WTC11 (cell line): ENCODE results near the gene P4HB. TPM values are rescaled to one million over a fixed set of nuclear protein-coding genes. Genes with fewer than 3 reads are reported as not detected.
A peak's percentile ranks its signal among the peaks of the same experiment; 100 is the strongest.

Source experiments
- ATF1 ChIP-seq: sonication (generic); formaldehyde crosslinking; IDR thresholded peaks from 2 replicates; pipeline ENCODE4 v1.8.1; 2023; ENCODE audit warnings: mild to moderate bottlenecking, moderate library complexity, missing genetic modification reagents
- CBFB ChIP-seq: sonication (generic); formaldehyde crosslinking; IDR thresholded peaks from 2 replicates; pipeline ENCODE4 v1.8.1; 2022; ENCODE audit warnings: mild to moderate bottlenecking, low read depth, missing genetic modification reagents
- CREB1 ChIP-seq: sonication (generic); formaldehyde crosslinking; IDR thresholded peaks from 2 replicates; pipeline ENCODE4 v1.8.0; 2023; ENCODE audit warnings: mild to moderate bottlenecking, missing genetic modification reagents
- EMX1 ChIP-seq: fragments of 250-450 bp; sonication (Bioruptor Pico); IDR thresholded peaks from 2 replicates; pipeline ENCODE4 v1.8.0; 2021; ENCODE audit warnings: mild to moderate bottlenecking
- ETV6 ChIP-seq: sonication (generic); formaldehyde crosslinking; IDR thresholded peaks from 2 replicates; pipeline ENCODE4 v1.8.1; 2022; ENCODE audit warnings: mild to moderate bottlenecking, missing genetic modification reagents
- GABPB1 ChIP-seq: sonication (generic); formaldehyde crosslinking; IDR thresholded peaks from 2 replicates; pipeline ENCODE4 v1.8.1; 2023; ENCODE audit warnings: mild to moderate bottlenecking, missing genetic modification reagents
- GRHL2 ChIP-seq: fragments of 250-450 bp; sonication (Bioruptor Pico); IDR thresholded peaks from 2 replicates; pipeline ENCODE4 v1.8.0; 2022; ENCODE audit warnings: mild to moderate bottlenecking, moderate library complexity; ENCODE audit not compliant: insufficient replicate concordance, severe bottlenecking
- PRRX2 ChIP-seq: fragments of 250-450 bp; sonication (Bioruptor Pico); IDR thresholded peaks from 2 replicates; pipeline ENCODE4 v1.8.0; 2021; ENCODE audit warnings: mild to moderate bottlenecking
- RORB ChIP-seq: fragments of 250-450 bp; sonication (Bioruptor Pico); IDR thresholded peaks from 2 replicates; pipeline ENCODE4 v1.9.0; 2021; ENCODE audit warnings: mild to moderate bottlenecking
- SMAD3 ChIP-seq: sonication (generic); formaldehyde crosslinking; IDR thresholded peaks from 2 replicates; pipeline ENCODE4 v1.8.0; 2022; ENCODE audit warnings: missing genetic modification reagents, mild to moderate bottlenecking, borderline replicate concordance
- TEAD1 ChIP-seq: sonication (generic); formaldehyde crosslinking; IDR thresholded peaks from 2 replicates; pipeline ENCODE4 v1.8.0; 2022; ENCODE audit warnings: mild to moderate bottlenecking, missing genetic modification reagents
- TEAD4 ChIP-seq: sonication (generic); formaldehyde crosslinking; IDR thresholded peaks from 2 replicates; pipeline ENCODE4 v1.8.0; 2022; ENCODE audit warnings: mild to moderate bottlenecking, missing genetic modification reagents
- TP53 ChIP-seq: sonication (generic); formaldehyde crosslinking; IDR thresholded peaks from 2 replicates; pipeline ENCODE4 v1.8.1; 2023; ENCODE audit warnings: mild to moderate bottlenecking, missing genetic modification reagents
- ZNF121 ChIP-seq: sonication (generic); formaldehyde crosslinking; IDR thresholded peaks from 2 replicates; pipeline ENCODE4 v1.8.0; 2023; ENCODE audit warnings: missing genetic modification reagents
- ZNF263 ChIP-seq: sonication (generic); formaldehyde crosslinking; IDR thresholded peaks from 2 replicates; pipeline ENCODE4 v1.8.1; 2022; ENCODE audit warnings: low read depth, mild to moderate bottlenecking, moderate library complexity, missing genetic modification reagents
- ZNF317 ChIP-seq: sonication (generic); formaldehyde crosslinking; IDR thresholded peaks from 2 replicates; pipeline ENCODE4 v1.8.1; 2023; ENCODE audit warnings: low read depth, mild to moderate bottlenecking, moderate library complexity, missing genetic modification reagents, borderline replicate concordance
- ZNF396 ChIP-seq: fragments of 250-450 bp; sonication (Bioruptor Pico); IDR thresholded peaks from 2 replicates; pipeline ENCODE4 v1.8.0; 2021; ENCODE audit warnings: mild to moderate bottlenecking, moderate library complexity, borderline replicate concordance
- ZNF416 ChIP-seq: fragments of 250-450 bp; sonication (Bioruptor Pico); IDR thresholded peaks from 2 replicates; pipeline ENCODE4 v1.9.0; 2021; ENCODE audit warnings: mild to moderate bottlenecking, inconsistent platforms
- ZNF671 ChIP-seq: fragments of 250-450 bp; sonication (Bioruptor Pico); IDR thresholded peaks from 2 replicates; pipeline ENCODE4 v1.8.0; 2021; ENCODE audit warnings: mild to moderate bottlenecking
- total RNA-seq: library from RNA; stranded (reverse); gene quantifications from 3 replicates; pipeline ENCODE4 v1.2.3, GENCODE V29; 2021
- TF ChIP-seq, protein P1 (sequence below): sonication (generic); formaldehyde crosslinking; conservative IDR thresholded peaks from 2 replicates; pipeline ENCODE4 v1.8.1; 2022; ENCODE audit warnings: mild to moderate bottlenecking, missing genetic modification reagents
- TF ChIP-seq, protein P2 (sequence below): sonication (generic); formaldehyde crosslinking; IDR thresholded peaks from 2 replicates; pipeline ENCODE4 v1.8.1; 2022; ENCODE audit warnings: low read depth, missing genetic modification reagents, borderline replicate concordance
- TF ChIP-seq, protein P3 (sequence below): fragments of 250-450 bp; sonication (Bioruptor Pico); conservative IDR thresholded peaks from 2 replicates; pipeline ENCODE4 v1.9.0; 2021; ENCODE audit warnings: mild to moderate bottlenecking
- TF ChIP-seq, protein P4 (sequence below): sonication (generic); formaldehyde crosslinking; IDR thresholded peaks from 2 replicates; pipeline ENCODE4 v1.8.0; 2022; ENCODE audit warnings: mild to moderate bottlenecking, missing genetic modification reagents
- TF ChIP-seq, protein P5 (sequence below): sonication (generic); formaldehyde crosslinking; IDR thresholded peaks from 2 replicates; pipeline ENCODE4 v1.8.0; 2023; ENCODE audit warnings: missing genetic modification reagents
- TF ChIP-seq, protein P6 (sequence below): sonication (generic); formaldehyde crosslinking; IDR thresholded peaks from 2 replicates; pipeline ENCODE4 v1.8.0; 2022; ENCODE audit warnings: mild to moderate bottlenecking, missing genetic modification reagents
- TF ChIP-seq, protein P7 (sequence below): sonication (generic); formaldehyde crosslinking; IDR thresholded peaks from 2 replicates; pipeline ENCODE4 v1.8.1; 2023; ENCODE audit warnings: mild to moderate bottlenecking, missing genetic modification reagents, moderate library complexity
- TF ChIP-seq, protein P8 (sequence below): fragments of 250-450 bp; sonication (Bioruptor Pico); IDR thresholded peaks from 2 replicates; pipeline ENCODE4 v2.1.2; 2022; ENCODE audit warnings: mild to moderate bottlenecking, moderate library complexity

P4HB gene
- total RNA-seq, 1 experiment from 2014 or later: 380 TPM

DNA sequence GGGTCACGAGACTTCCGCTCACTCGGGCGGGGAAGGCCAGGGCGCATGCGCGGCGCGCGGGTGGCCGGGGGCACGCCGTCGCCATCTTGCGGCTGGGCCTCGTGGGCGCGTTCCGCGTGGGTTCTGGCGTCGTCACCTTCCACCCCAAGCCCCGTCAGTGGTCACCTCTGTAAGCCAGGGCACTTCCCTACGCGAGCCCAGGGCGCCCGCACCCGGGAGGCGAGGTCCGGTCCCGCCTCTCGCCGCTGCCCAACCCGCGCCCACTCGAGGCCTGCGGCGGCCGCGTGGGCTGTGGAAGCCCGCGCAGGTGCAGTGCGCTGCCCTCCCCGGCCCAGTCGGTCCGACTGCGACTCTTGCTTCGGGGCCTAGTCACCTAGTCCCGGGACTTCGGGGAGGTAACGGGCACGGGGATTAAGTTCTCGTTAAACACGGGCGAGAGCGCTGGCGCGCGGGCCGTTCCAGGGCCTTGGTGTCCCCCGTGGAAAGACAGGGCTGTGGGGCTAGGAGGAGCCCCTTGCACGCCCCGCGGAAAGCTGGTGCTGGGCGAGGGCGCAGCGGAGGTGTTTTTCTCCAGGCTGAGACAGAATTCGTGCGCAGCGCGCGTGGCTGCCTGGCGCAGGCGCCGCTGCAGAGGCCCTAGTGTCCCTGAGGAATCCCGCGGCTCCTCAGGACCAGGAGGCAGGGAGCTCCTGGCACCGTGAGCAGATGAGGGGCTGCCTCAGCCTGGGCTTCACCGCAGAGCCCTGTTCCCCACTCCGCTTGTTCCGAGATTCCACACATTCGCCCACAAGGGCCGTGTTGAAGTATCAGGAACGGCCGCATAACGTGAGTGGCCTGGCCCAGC, 11.3 kb upstream of the P4HB start (continued):
- TF ChIP-seq CREB1 (CRISPR knock-in tag) (no peak), TEAD1 (no peak; the same call in 1 of the 2 replicates), EMX1 (CRISPR knock-in tag) (no peak; the same call in none of the 2 replicates), SMAD3 (peak; percentile 85; the same call in 1 of the 2 replicates), ZNF121 (CRISPR knock-in tag) (no peak), GRHL2 (no peak), ATF1 (CRISPR knock-in tag) (peak; percentile 47; the same call in 1 of the 2 replicates), ZNF396 (CRISPR knock-in tag) (no peak), PRRX2 (peak; percentile 21; the same call in 1 of the 2 replicates), TP53 (CRISPR knock-in tag) (no peak), ETV6 (peak; percentile 65), RORB (CRISPR knock-in tag) (no peak), ZNF671 (CRISPR knock-in tag) (no peak), CBFB (CRISPR knock-in tag) (no peak), GABPB1 (CRISPR knock-in tag) (peak; percentile 86), ZNF263 (no peak), ZNF416 (CRISPR knock-in tag) (peak; percentile 62; the same call in 1 of the 2 replicates), ZNF317 (no peak), TEAD4 (peak; percentile 78)
- TF ChIP-seq, protein P1, sequence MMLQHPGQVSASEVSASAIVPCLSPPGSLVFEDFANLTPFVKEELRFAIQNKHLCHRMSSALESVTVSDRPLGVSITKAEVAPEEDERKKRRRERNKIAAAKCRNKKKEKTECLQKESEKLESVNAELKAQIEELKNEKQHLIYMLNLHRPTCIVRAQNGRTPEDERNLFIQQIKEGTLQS (CRISPR knock-in tag): no peak
- TF ChIP-seq, protein P2, sequence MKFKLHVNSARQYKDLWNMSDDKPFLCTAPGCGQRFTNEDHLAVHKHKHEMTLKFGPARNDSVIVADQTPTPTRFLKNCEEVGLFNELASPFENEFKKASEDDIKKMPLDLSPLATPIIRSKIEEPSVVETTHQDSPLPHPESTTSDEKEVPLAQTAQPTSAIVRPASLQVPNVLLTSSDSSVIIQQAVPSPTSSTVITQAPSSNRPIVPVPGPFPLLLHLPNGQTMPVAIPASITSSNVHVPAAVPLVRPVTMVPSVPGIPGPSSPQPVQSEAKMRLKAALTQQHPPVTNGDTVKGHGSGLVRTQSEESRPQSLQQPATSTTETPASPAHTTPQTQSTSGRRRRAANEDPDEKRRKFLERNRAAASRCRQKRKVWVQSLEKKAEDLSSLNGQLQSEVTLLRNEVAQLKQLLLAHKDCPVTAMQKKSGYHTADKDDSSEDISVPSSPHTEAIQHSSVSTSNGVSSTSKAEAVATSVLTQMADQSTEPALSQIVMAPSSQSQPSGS: no peak
- TF ChIP-seq, protein P3, sequence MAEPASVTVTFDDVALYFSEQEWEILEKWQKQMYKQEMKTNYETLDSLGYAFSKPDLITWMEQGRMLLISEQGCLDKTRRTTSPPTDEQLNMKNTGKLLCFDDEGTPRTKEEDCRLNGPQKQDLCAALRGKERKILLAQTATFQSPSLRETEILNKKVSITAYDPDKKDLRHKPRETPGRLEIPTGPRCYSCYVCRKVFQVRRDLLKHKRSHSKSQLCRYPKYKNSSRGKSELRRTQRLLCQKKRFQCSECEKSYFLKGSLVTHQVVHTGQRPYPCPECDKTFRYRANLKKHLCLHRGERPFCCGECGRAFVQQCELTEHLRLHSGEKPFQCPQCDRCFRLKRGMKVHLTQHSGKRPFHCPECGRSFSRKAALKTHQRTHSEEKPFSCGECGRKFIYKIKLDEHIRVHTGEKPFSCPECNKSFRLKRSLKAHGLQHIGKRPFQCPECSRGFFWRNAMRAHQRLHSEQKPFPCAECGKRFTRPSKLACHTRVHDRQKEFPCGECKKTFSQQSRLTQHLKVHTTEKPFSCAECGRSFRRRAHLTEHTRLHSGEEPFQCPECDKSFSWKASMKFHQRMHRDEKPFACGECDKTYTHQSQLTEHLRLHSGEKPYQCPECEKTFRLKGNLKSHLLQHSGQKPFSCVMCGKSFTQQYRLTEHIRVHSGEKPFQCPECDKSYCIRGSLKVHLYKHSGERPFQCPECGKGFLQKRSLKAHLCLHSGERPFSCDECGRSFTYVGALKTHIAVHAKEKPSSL (CRISPR knock-in tag): no peak
- TF ChIP-seq, protein P4, sequence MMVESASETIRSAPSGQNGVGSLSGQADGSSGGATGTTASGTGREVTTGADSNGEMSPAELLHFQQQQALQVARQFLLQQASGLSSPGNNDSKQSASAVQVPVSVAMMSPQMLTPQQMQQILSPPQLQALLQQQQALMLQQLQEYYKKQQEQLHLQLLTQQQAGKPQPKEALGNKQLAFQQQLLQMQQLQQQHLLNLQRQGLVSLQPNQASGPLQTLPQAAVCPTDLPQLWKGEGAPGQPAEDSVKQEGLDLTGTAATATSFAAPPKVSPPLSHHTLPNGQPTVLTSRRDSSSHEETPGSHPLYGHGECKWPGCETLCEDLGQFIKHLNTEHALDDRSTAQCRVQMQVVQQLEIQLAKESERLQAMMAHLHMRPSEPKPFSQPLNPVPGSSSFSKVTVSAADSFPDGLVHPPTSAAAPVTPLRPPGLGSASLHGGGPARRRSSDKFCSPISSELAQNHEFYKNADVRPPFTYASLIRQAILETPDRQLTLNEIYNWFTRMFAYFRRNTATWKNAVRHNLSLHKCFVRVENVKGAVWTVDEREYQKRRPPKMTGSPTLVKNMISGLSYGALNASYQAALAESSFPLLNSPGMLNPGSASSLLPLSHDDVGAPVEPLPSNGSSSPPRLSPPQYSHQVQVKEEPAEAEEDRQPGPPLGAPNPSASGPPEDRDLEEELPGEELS (CRISPR knock-in tag): peak; percentile 89; the same call in 1 of the 2 replicates
- TF ChIP-seq, protein P5, sequence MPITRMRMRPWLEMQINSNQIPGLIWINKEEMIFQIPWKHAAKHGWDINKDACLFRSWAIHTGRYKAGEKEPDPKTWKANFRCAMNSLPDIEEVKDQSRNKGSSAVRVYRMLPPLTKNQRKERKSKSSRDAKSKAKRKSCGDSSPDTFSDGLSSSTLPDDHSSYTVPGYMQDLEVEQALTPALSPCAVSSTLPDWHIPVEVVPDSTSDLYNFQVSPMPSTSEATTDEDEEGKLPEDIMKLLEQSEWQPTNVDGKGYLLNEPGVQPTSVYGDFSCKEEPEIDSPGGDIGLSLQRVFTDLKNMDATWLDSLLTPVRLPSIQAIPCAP (CRISPR knock-in tag): peak; percentile 76; the same call in 1 of the 2 replicates
- TF ChIP-seq, protein P6, sequence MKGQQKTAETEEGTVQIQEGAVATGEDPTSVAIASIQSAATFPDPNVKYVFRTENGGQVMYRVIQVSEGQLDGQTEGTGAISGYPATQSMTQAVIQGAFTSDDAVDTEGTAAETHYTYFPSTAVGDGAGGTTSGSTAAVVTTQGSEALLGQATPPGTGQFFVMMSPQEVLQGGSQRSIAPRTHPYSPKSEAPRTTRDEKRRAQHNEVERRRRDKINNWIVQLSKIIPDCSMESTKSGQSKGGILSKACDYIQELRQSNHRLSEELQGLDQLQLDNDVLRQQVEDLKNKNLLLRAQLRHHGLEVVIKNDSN (CRISPR knock-in tag): peak; percentile 90
- TF ChIP-seq, protein P7, sequence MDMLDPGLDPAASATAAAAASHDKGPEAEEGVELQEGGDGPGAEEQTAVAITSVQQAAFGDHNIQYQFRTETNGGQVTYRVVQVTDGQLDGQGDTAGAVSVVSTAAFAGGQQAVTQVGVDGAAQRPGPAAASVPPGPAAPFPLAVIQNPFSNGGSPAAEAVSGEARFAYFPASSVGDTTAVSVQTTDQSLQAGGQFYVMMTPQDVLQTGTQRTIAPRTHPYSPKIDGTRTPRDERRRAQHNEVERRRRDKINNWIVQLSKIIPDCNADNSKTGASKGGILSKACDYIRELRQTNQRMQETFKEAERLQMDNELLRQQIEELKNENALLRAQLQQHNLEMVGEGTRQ: peak; percentile 93
- TF ChIP-seq, protein P8, sequence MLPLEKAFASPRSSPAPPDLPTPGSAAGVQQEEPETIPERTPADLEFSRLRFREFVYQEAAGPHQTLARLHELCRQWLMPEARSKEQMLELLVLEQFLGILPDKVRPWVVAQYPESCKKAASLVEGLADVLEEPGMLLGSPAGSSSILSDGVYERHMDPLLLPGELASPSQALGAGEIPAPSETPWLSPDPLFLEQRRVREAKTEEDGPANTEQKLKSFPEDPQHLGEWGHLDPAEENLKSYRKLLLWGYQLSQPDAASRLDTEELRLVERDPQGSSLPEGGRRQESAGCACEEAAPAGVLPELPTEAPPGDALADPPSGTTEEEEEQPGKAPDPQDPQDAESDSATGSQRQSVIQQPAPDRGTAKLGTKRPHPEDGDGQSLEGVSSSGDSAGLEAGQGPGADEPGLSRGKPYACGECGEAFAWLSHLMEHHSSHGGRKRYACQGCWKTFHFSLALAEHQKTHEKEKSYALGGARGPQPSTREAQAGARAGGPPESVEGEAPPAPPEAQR (CRISPR knock-in tag): no peak
